ENCODE results near the gene CEP112. TPM values are rescaled to one million over a fixed set of nuclear protein-coding genes. Genes with fewer than 3 reads are reported as not detected.

The CEP112 gene
- total RNA-seq, 1 experiment from 2014 or later: 9.5 TPM

GRCh38 chr17:66018786-66019185 is 173.1 kb downstream of the CEP112 start:
- in situ Hi-C loops (cut with HindIII; ENCODE audit: low pct_unique_long_range_greater_than_20kb, low sequenced_read_pairs): no loop called here
- Histone ChIP-seq H3K27me3 (ENCODE audit: control insufficient read depth, insufficient read depth, low read length) (no peaks in the 10 kb centered on the region), H3K4me1 (ENCODE audit: control insufficient read depth, insufficient read depth, low read length) (no peaks in the 10 kb centered on the region), H3K9me3 (ENCODE audit: control insufficient read depth, insufficient read depth, low read depth, low read length) (0 out of 2 replicates have a peak, but pooled peaks cover 3% of the 10 kb centered on the region), H3K4me3 (ENCODE audit: low read depth in 2 of 2, low read length in 2 of 2) (no peak overlapping the region), H3K36me3 (ENCODE audit: control insufficient read depth, insufficient read depth, low read length) (no peaks in the 10 kb centered on the region), H3K27ac (ENCODE audit: low read length) (no peak overlapping the region)
- no TSS peak for BruUV-seq (replicated peaks)
- ATAC-seq: no peak
- DNase-seq (ENCODE audit: low read depth, low spot score): no peak
- POLR2A ChIA-PET: no interaction called here
- intact Hi-C loops (cut with micrococcal nuclease; ENCODE audit: unreplicated experiment): no loop called here
- TF ChIP-seq CTCF (IDR thresholded peaks at IDR 0.05): no peak
- no peak for TF ChIP-seq REST (IDR thresholded peaks at IDR 0.05; ENCODE audit: insufficient read depth in 1 of 2, low read depth in 2 of 2, low read length in 1 of 2)
- no peak for TF ChIP-seq TCF7L2 (IDR thresholded peaks at IDR 0.05; ENCODE audit: low read depth, low read length)
- no peak for TF ChIP-seq SIN3A (IDR thresholded peaks at IDR 0.05; ENCODE audit: borderline replicate concordance, insufficient read depth, low read depth, low read length)
- no peak for TF ChIP-seq POLR2AphosphoS5 (IDR thresholded peaks at IDR 0.05; ENCODE audit: low read depth, low read length)
- CTCF ChIA-PET: no interaction called here

- Histone ChIP-seq H3K9me3 (ENCODE audit: control insufficient read depth, insufficient read depth, low read depth, low read length) (no peaks in the 10 kb centered on the region), H3K27me3 (ENCODE audit: control insufficient read depth, insufficient read depth, low read length) (no peaks in the 10 kb centered on the region), H3K36me3 (ENCODE audit: control insufficient read depth, insufficient read depth, low read length) (no peaks in the 10 kb centered on the region), H3K4me3 (ENCODE audit: low read depth in 2 of 2, low read length in 2 of 2) (no peak overlapping the region), H3K27ac (ENCODE audit: low read length) (no peak overlapping the region), H3K4me1 (ENCODE audit: control insufficient read depth, insufficient read depth, low read length) (no peaks in the 10 kb centered on the region)
- TF ChIP-seq CTCF (IDR thresholded peaks at IDR 0.05): no peak
- TF ChIP-seq SIN3A (IDR thresholded peaks at IDR 0.05; ENCODE audit: borderline replicate concordance, insufficient read depth, low read depth, low read length): no peak
- no peak for TF ChIP-seq REST (IDR thresholded peaks at IDR 0.05; ENCODE audit: insufficient read depth in 1 of 2, low read depth in 2 of 2, low read length in 1 of 2)
- TF ChIP-seq TCF7L2 (IDR thresholded peaks at IDR 0.05; ENCODE audit: low read depth, low read length): no peak
- TF ChIP-seq POLR2AphosphoS5 (IDR thresholded peaks at IDR 0.05; ENCODE audit: low read depth, low read length): no peak
- in situ Hi-C loops (cut with HindIII; ENCODE audit: low pct_unique_long_range_greater_than_20kb, low sequenced_read_pairs): no loop called here
- ATAC-seq (no peak), DNase-seq (ENCODE audit: low read depth, low spot score) (no peak)
- ChIA-PET CTCF (no interaction called here), POLR2A (no interaction called here)
- intact Hi-C loops (cut with micrococcal nuclease; ENCODE audit: unreplicated experiment): no loop called here
- BruUV-seq (replicated peaks): no TSS peak
These were observed 175.7 kb downstream of the CEP112 start for GRCh38 chr17:66016231-66016630.
